GDM1 (cell line): ENCODE results near the gene ILKAP.

Experiments used
- DNase-seq: peaks from one replicate; lab custom pipeline; 2025; lab: John Stamatoyannopoulos, UW

ILKAP gene

GRCh38 chr2:238124488-238125126 lies 78.9 kb downstream of the ILKAP start:
- no peak for DNase-seq

- no peak for DNase-seq
These were observed 79.5 kb downstream of the ILKAP start for GRCh38 chr2:238123991-238124470.

- DNase-seq = no peak
These were observed 80.1 kb downstream of the ILKAP start for GRCh38 chr2:238123218-238123971.

DNA sequence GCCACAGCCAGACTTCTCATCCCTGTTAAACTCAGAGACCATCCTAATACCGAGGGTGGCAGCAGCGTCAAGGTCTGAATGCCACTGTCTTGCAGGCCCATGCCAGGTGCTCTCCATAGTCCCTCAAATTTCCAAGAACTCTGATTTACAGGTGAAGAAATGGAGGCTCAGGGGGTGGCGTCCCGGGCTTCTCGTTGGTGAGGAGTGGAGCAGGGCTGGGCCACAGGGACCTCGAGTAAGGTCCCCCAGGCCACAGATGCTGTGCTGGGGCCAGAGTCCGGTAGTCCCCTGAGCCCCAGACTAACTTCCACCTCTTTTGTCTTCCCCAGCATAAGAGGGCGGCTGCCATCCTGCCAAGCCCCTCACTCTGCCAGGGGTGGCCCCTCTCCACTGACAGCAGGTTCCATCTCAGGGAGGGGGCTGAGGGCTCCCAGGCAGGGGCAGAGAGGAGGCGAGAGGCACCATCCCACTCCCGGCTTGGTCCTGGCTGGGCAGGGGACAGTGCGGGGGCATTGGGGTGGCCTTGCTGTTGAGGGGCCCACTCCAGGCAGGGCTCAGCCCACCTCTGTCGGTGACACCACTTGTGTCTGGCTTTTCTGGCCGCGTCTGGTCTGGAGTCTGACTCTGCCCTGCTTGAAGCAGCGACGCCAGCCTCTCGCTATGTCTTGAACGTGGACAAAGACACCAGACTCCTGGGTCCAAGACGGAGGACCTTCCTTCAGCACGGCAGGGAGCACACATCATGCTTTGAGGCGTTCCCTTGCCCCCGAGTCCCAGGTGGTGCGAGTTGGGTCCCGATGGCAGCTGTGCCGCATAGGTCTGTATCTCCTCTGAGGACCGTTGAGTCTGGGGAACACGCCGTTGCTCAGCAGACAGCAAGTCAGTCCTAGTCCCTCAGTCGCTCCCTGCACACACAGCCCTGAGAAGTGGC lies 80.9 kb downstream of the ILKAP start:
- DNase-seq = no peak

DNA sequence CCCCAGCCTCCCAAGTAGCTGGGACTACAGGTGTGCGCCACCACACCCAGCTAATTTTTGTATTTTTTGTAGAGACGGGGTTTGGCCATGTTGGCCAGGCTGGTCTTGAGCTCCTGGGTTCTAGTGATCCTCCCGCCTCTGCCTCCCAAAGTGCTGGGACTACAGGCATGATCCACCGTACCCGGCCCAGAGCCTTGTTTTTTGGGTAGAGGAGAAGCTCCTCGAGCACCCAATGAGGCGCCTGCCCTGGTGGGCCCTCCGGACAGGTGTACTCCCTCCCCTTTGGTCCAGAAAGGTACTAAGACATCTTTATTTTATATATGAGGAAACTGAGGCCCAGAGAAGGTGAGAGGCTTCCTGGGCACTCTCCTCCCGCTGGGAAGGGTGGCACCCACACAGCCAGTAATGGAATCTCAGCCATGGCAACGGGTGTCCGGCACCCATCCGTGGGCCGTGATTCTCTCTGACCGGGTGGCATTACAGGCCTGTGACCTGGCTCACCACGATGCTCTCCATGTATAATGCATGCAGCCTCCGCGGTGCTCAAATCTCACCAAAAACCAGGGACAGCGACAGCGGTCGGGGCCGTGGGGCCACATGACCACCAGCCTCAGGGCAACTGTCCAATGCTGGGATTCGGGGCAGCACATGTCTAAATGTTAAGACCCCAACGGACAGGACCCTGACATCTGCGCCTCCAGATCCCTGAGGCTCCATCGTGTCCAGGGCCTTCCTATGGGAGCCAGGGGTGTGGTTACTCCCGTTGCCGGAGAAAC lies 81.8 kb downstream of the ILKAP start:
- DNase-seq = no peak

- no peak for DNase-seq
These were observed 82.8 kb downstream of the ILKAP start for GRCh38 chr2:238120463-238121298.
